AG10803 (cell line): ENCODE measurements around the gene GNAT1.

ENCODE experiments used
- DNase-seq: peaks from one replicate; pipeline ENCODE4 v3.0.0; 2010; ENCODE audit warnings: low read depth
- H3K4me3 ChIP-seq: 2 replicates; pipeline ENCODE4 v1.5.1; 2011; ENCODE audit warnings: mild to moderate bottlenecking, low read length, control low read depth
- CTCF ChIP-seq: conservative IDR thresholded peaks from 2 replicates; pipeline ENCODE4 v1.5.1; 2011; ENCODE audit warnings: mild to moderate bottlenecking, low read length, control low read depth, inconsistent platforms

Gene GNAT1

GRCh38 chr3:50236484-50237132 lies 45.2 kb downstream of the GNAT1 start:
- peak overlapping the region; percentile 95 for H3K4me3 ChIP-seq
- DNase-seq = no peak
- TF ChIP-seq CTCF = no peak

- peak; percentile 64 for DNase-seq
- TF ChIP-seq CTCF = no peak
- H3K4me3 ChIP-seq = peak overlapping the region; percentile 95
Observed at GRCh38 chr3:50237133-50237651, 45.8 kb downstream of the GNAT1 start.

GRCh38 chr3:50237754-50238548 lies 46.5 kb downstream of the GNAT1 start:
- H3K4me3 ChIP-seq = peak overlapping the region; percentile 95
- DNase-seq = peak; percentile 86
- TF ChIP-seq CTCF = no peak

GRCh38 chr3:50238549-50239026 lies 47.2 kb downstream of the GNAT1 start:
- peak; percentile 28 for TF ChIP-seq CTCF
- peak; percentile 61 for DNase-seq
- H3K4me3 ChIP-seq = peak overlapping the region; percentile 95

GRCh38 chr3:50239649-50240048 lies 48.2 kb downstream of the GNAT1 start:
- DNase-seq = no peak
- no peak overlapping the region for H3K4me3 ChIP-seq
- TF ChIP-seq CTCF = no peak

- TF ChIP-seq CTCF = no peak
- no peak for DNase-seq
- H3K4me3 ChIP-seq = no peak overlapping the region
Observed at GRCh38 chr3:50241163-50241562, 49.8 kb downstream of the GNAT1 start.
